ENCODE measurements around the gene LACRT.

DNA sequence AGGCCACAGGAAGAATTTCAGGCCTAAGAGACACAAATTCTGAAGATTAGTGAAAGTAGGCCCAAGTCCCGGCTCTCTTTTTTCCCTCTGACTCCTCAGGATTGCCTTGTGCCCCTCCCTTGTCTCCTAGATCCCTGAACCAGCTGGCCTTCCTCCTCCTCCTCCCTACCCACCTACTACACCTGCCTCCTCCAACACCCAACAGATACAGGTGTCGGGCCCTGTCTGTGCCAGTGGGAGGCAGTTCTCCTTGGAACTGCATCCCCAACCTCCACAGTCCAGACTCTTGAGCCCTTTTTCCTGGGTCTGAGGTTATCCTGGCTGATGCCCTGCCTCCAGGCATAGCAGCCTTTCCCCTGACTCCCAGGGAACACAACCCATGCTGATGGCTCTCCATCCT lies 48.1 kb downstream of the LACRT start:
- TF ChIP-seq, protein P1, sequence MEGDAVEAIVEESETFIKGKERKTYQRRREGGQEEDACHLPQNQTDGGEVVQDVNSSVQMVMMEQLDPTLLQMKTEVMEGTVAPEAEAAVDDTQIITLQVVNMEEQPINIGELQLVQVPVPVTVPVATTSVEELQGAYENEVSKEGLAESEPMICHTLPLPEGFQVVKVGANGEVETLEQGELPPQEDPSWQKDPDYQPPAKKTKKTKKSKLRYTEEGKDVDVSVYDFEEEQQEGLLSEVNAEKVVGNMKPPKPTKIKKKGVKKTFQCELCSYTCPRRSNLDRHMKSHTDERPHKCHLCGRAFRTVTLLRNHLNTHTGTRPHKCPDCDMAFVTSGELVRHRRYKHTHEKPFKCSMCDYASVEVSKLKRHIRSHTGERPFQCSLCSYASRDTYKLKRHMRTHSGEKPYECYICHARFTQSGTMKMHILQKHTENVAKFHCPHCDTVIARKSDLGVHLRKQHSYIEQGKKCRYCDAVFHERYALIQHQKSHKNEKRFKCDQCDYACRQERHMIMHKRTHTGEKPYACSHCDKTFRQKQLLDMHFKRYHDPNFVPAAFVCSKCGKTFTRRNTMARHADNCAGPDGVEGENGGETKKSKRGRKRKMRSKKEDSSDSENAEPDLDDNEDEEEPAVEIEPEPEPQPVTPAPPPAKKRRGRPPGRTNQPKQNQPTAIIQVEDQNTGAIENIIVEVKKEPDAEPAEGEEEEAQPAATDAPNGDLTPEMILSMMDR (IDR thresholded peaks at IDR 0.05), result no peak
- TF ChIP-seq ZNF263 (CRISPR knock-in tag; IDR thresholded peaks at IDR 0.05; ENCODE audit: low read depth), result no peak
- no peak for TF ChIP-seq TCF7 (CRISPR knock-in tag; IDR thresholded peaks at IDR 0.05; ENCODE audit: low read depth)
- no peak for TF ChIP-seq TP53 (CRISPR knock-in tag; IDR thresholded peaks at IDR 0.05)
- TF ChIP-seq, protein P2, sequence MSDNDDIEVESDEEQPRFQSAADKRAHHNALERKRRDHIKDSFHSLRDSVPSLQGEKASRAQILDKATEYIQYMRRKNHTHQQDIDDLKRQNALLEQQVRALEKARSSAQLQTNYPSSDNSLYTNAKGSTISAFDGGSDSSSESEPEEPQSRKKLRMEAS (CRISPR knock-in tag; IDR thresholded peaks at IDR 0.05), result no peak
- no peak for TF ChIP-seq NFYB (CRISPR knock-in tag; conservative IDR thresholded peaks at IDR 0.05; ENCODE audit: low read depth)

Data from WTC11 (cell line).